Uterus (tissue), 2 donors: ENCODE results near the gene SPATC1L.

Experiments
- CTCF ChIP-seq, 4 experiments: fragments of 200-600 bp in 2 of 4; fragments of 450-650 bp in 2 of 4; sonication (generic) in 2 of 4; IDR thresholded peaks; one replicate each; pipeline ENCODE4 v1.5.1; 2016 to 2019; ENCODE audit warnings: antibody characterized with exemption in 4 of 4, mild to moderate bottlenecking in 2 of 4, moderate library complexity in 1 of 4
- POLR2A ChIP-seq, 2 donors: fragments of 450-650 bp; IDR thresholded peaks; one replicate each; pipeline ENCODE4 v1.6.1; 2016; ENCODE audit warnings: antibody characterized with exemption in 2 of 2, mild to moderate bottlenecking in 1 of 2, moderate library complexity in 1 of 2

GRCh38 chr21:46190491-46191131, 6.4 kb upstream of the SPATC1L start:
- TF ChIP-seq POLR2A (IDR thresholded peaks at IDR 0.05) (no peak), CTCF (IDR thresholded peaks at IDR 0.05) (no peak)
